Measurements from ENCODE around the gene PTK6. TPM values are rescaled to one million over a fixed set of nuclear protein-coding genes. Genes with fewer than 3 reads are reported as not detected.

Gene PTK6
- total and polyA plus RNA-seq, 2 donors (not counting 1 experiment from before 2014, with no cell fraction given) = 0.86 to 2.3 TPM

DNA sequence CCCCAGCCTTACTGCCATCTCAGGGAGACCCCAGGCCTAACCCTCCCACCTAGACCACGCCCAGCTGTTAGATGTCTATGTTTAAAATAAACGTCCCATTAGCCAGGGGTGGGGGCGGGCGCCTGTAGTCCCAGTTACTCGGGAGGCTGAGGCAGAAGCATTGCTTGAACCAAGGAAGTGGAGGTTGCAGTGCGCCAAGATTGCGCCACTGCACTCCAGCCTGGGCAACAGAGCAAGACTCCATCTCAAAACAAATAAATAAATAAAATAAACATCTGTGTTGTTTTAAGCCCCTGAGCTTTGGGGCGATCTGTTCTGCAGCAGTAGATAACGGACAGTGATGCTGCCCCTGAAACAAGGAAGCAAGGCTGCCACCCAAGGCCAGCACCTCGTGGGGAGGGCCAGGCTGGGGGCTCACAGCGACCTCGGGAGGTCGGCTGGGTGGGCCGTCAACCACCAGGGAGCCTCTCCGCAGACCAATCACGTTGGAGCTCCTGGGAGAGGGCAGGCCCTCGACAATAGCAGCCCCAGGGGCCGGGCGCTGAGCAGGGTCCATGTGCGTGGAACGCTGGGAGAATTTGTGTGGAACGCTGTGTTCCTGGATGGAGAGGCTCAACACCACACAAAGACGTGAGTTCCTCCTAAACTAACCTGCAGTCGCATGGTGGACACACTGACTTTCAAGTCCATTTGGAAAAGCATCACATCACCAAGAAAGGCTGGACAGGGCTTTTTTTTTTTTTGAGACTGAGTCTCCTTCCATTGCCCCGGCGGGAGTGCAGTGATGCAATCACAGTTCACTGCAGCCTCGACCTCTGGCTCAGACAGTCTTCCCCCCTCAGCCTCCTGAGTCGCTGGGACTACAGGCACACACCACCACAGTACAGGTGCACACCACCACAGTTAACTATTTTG lies 37.9 kb upstream of the PTK6 start:
- ChIA-PET POLR2A (interaction anchor here (0.6 to 2.3 kb wide), 3 partner anchors 56 to 67 kb away, joined by 4 to 12 read pairs (median 11); no protein-coding TSS in a partner anchor), CTCF (interaction anchor here (3.1 kb wide), 1 partner anchor 36 kb away, joined by 17 read pairs; no protein-coding TSS in a partner anchor)
- H3K27me3 ChIP-seq (replicated peaks in 1 of 4; ENCODE audit: control extremely low read depth in 1 of 4, control insufficient read depth in 3 of 4, insufficient read depth in 4 of 4, low read length in 3 of 4) = no peaks in the 10 kb centered on the region
- peak overlapping the region in 3 of 5 experiments; percentile 44 to 82 (median 77) for H3K4me3 ChIP-seq (ENCODE audit: control extremely low read depth in 1 of 5, extremely low read depth in 1 of 5, insufficient read depth in 1 of 5, low read depth in 2 of 5, low read length in 4 of 5)
- ATAC-seq (ENCODE audit: low read depth) (no peak), DNase-seq (no peak)
- H2AFZ ChIP-seq (ENCODE audit: insufficient read depth, low read depth, low read length, poor library complexity, severe bottlenecking) = peak overlapping the region; percentile 82
- peaks cover 24% of the 10 kb centered on the region for H4K20me1 ChIP-seq (ENCODE audit: control insufficient read depth, insufficient read depth, low read length, poor library complexity, severe bottlenecking)
- H3K79me2 ChIP-seq (ENCODE audit: control insufficient read depth, insufficient read depth, low read length) = peaks cover 21% of the 10 kb centered on the region
- H3K27ac Mint-ChIP-seq = peak overlapping the region; percentile 41
- peaks cover 0 to 13% of the 10 kb centered on the region in 2 experiments for H3K36me3 ChIP-seq (replicated peaks in 1 of 2; ENCODE audit: control extremely low read depth in 1 of 2, control insufficient read depth in 1 of 2, extremely low read depth in 1 of 2, insufficient read depth in 2 of 2, low read length in 1 of 2)
- intact Hi-C loops (cut with micrococcal nuclease) = loop anchor here (1.0 kb wide), 1 partner anchor 21 kb away; the partner anchor contains the start of gene FNDC11
- WGBS (ENCODE audit: insufficient coverage) = 87% methylated on average over 14 of the region's 28 CpGs
- peak overlapping the region; percentile 98 for H3K4me2 ChIP-seq (replicated peaks; ENCODE audit: low read depth, low read length, poor library complexity, severe bottlenecking)
- no peaks in the 10 kb centered on the region for H3K27me3 Mint-ChIP-seq
- H3K4me1 ChIP-seq (ENCODE audit: control insufficient read depth in 2 of 2, insufficient read depth in 2 of 2, low read length in 2 of 2) = peaks cover 14 to 31% of the 10 kb centered on the region in 2 donors
- peak overlapping the region; percentile 75 for H3K9ac ChIP-seq (ENCODE audit: low read length)
- TF ChIP-seq EZH2 (IDR thresholded peaks at IDR 0.05; ENCODE audit: borderline replicate concordance, insufficient read depth, low read depth, low read length, poor library complexity, severe bottlenecking) (no peak), CTCF (IDR thresholded peaks at IDR 0.05) (no peak)
- peaks cover 6% of the 10 kb centered on the region for H3K4me1 Mint-ChIP-seq
- H3K9me3 ChIP-seq (ENCODE audit: control extremely low read depth in 1 of 3, control insufficient read depth in 2 of 3, insufficient read depth in 1 of 3, low read length in 2 of 3) = no peaks in the 10 kb centered on the region
- peak overlapping the region; percentile 83 for H3K4me3 Mint-ChIP-seq
- peak overlapping the region in 1 of 2 donors; percentile 86 for H3K27ac ChIP-seq (ENCODE audit: low read length in 2 of 2)
- H3K9me3 Mint-ChIP-seq (ENCODE audit: insufficient read depth) = no peaks in the 10 kb centered on the region
